Hindlimb muscle (tissue), 1 donor: ENCODE results near the gene QKI. TPM values are rescaled to one million over a fixed set of nuclear protein-coding genes. Genes with fewer than 3 reads are reported as not detected.

Experiments
- DNase-seq: peaks from one replicate; pipeline ENCODE4 v3.0.0-alpha.2; 2013
- polyA plus RNA-seq: library from polyadenylated mRNA; unstranded; fragments of 120-200 nt; gene quantifications from one replicate; pipeline ENCODE4 v1.2.1, GENCODE V29; 2013; ENCODE audit not compliant: insufficient read length

Gene QKI
- polyA plus RNA-seq, 1 donor, result 230 TPM

- DNase-seq, result no peak
These were observed 22.0 kb upstream of the QKI start for GRCh38 chr6:163392533-163392932.

- no peak for DNase-seq
These were observed 20.6 kb upstream of the QKI start for GRCh38 chr6:163393923-163394322.

- no peak for DNase-seq
These were observed 19.9 kb upstream of the QKI start for GRCh38 chr6:163394659-163395058.

- no peak for DNase-seq
These were observed 19.2 kb upstream of the QKI start for GRCh38 chr6:163395122-163395830.

GRCh38 chr6:163395831-163396185 lies 18.7 kb upstream of the QKI start:
- DNase-seq, result no peak

GRCh38 chr6:163397326-163397725 lies 17.2 kb upstream of the QKI start:
- no peak for DNase-seq

GRCh38 chr6:163398115-163398514 lies 16.4 kb upstream of the QKI start:
- no peak for DNase-seq

- peak; percentile 55 for DNase-seq
These were observed 15.7 kb upstream of the QKI start for GRCh38 chr6:163398815-163399214.

GRCh38 chr6:163400509-163400908 lies 14.0 kb upstream of the QKI start:
- no peak for DNase-seq

- DNase-seq, result no peak
These were observed 13.3 kb upstream of the QKI start for GRCh38 chr6:163401039-163401885.

- no peak for DNase-seq
These were observed 11.9 kb upstream of the QKI start for GRCh38 chr6:163402616-163403015.

- no peak for DNase-seq
These were observed 9.7 kb upstream of the QKI start for GRCh38 chr6:163404825-163405265.

GRCh38 chr6:163405412-163406309 lies 8.9 kb upstream of the QKI start:
- peak; percentile 47 for DNase-seq

- no peak for DNase-seq
These were observed 8.2 kb upstream of the QKI start for GRCh38 chr6:163406366-163406765.

- DNase-seq, result no peak
These were observed 7.7 kb upstream of the QKI start for GRCh38 chr6:163406830-163407229.

GRCh38 chr6:163408352-163408991 lies 6.0 kb upstream of the QKI start:
- no peak for DNase-seq

GRCh38 chr6:163409712-163410111 lies 4.8 kb upstream of the QKI start:
- no peak for DNase-seq

GRCh38 chr6:163412341-163412740 lies 2.2 kb upstream of the QKI start:
- no peak for DNase-seq

- no peak for DNase-seq
These were observed 1.6 kb upstream of the QKI start for GRCh38 chr6:163412801-163413344.

- peak; percentile 98 for DNase-seq
These were observed 987 bp upstream of the QKI start for GRCh38 chr6:163413345-163414116.

- peak; percentile 50 for DNase-seq
These were observed 565 bp downstream of the QKI start for GRCh38 chr6:163414946-163415619.
